Measurements from ENCODE around the gene SENP1.
"Not testable (repeated sequence)": the region's sequence is repeated elsewhere in the genome, so short reads cannot be mapped to it uniquely, and the experiment has no call there.

Gene SENP1

DNA sequence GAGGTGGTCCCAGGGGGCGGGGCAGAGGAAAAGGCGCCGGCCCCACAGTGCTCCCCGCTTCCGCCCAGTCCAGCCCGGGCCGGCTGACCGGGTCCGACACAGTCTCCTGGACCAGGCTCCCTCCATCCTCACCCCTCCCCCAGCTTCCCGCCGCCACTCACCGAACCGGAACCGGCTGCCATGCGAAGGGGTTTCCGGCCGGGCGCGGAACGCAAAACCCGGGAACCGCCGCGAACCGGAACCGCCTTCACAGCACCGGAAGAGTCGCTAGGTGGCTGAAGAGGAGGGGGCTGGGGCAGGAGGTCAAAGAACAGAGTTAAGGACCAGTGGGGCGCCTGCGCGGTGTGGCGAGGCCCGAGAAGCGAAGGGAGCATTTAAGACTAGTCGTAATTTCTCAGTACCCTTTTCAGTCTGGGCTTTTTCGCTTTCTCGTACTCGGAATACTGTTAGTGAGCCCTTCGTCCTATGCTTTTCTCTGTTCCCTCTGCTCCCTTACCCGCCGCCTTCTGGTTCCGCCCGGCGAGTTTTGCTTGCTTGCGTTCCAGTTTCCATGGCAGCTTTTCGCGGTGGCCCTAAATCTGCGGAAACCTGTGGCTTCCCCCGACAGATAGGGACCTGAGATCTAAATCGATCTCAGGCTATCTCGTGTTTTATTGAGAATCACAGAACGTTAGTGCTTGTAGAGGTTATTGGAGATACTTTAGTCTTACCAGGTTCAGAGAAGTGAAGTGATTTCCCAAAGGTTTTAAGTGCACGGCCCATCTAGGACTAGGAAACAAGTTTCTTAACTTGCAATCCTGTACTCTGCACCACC is at the start of gene SENP1:
Gene SENP1, minus strand, starts transcription at position 213 of the 814 bp plus-strand sequence. CDS start 4,607 bp downstream, outside the sequence.
- peak; percentile 86 for DNase-seq

DNA sequence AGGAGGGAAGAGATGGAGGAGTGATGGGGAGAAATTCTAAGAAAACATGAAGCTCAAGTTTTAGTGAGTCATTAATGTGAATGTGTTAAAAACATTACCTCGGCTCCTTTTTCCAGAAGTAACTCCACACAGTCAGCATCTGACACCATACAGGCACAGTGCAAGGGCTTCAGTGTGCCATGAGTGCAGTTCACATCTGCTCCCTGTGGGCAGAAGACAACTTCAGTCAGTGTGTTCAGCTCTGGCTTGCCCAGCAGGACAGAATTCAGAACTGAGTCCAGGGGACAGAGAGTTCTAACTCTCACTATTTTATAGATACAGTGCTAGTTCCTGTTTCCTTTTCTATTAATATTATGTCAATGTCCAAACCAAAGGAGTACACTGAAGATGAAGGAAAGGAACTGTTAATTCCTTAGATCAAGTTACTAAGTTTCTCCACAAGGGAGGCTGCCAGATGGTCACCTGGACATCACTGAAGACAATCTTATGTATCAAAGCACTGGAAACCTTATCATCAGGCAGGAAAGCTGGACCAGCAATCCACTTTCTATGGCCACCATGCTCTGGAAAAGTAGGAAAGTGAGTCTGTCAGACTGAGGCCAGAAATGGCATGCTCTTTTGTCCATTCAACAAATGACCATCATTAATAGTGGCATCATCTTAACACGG is 45.4 kb upstream of the SENP1 start:
- no peak for DNase-seq

GRCh38 chr12:48145981-48146380 is 40.1 kb upstream of the SENP1 start:
- no peak for DNase-seq

DNA sequence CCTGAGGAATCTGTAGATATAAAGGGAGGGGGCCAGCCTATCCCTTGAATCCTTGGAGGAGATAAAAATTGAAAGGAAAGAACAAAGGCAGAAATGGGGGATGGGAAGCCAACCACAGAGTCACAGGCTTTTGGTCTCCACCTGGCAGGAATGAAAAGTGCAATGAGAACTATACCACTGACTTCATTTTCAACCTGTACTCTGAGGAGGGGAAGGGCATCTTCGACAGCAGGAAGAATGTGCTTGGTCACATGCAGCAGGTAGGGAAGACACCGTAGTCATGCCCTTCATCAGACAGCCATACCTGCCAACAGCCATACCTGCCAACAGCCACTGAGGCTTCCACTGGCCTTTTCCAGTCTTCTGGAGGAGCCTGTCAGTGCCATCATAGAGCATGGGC is 38.0 kb upstream of the SENP1 start:
- DNase-seq, result no peak

DNA sequence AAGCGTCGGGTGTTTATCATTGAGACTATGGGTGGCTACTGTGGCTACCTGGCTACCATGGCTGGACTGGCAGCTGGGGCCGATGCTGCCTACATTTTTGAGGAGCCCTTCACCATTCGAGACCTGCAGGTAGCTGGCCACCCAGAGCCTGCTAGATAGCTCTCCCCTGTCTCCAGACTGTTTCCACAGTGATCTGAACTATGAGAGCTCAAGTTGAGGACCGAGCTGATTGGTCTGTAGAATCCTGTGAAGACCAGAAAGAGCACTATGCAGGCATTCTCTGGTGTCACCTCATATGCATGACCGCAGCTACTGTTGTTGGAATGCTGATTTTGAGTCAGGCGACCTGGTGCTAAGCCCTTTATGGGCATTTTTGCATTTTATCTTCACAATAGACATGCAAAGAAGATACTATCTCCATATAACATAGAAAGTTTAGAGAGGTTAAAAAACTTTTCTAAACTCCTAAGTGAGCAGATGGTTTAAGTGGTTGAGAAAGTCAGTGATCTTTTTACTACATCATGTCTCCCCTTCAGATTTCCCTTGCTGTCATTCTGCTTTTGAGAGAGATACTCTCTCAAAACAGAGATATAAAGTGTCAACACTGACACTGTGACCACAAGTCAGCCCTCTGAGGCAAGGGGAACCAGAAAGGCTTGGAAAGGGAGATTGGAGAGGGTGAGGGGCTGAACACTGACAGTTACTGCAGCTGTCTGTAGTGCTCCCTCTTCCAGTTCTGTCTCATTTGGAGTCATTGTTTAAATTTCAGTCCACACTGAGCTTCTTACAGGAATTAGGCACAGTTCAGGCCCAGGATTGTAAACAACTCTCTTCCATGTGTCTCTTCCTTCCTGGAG is 37.2 kb upstream of the SENP1 start:
- no peak for DNase-seq

DNA sequence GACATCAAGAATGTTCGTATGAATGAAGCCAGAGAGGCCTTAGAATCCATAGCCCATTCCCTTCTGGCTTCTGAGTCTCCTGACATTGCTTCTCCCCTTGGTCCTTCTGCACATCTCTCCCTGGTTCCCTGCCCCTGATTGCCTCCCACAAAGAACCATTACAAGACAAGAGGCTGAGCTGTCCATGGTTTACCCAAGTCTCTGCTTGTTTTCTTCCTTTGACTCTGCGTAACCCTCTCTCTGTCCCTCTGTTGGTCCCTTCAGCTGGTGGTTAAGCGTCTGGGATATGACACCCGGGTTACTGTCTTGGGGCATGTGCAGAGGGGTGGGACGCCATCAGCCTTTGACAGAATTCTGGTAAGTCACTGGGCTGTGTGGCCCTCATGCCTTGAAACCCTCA is 29.1 kb upstream of the SENP1 start:
- no peak for DNase-seq

DNA sequence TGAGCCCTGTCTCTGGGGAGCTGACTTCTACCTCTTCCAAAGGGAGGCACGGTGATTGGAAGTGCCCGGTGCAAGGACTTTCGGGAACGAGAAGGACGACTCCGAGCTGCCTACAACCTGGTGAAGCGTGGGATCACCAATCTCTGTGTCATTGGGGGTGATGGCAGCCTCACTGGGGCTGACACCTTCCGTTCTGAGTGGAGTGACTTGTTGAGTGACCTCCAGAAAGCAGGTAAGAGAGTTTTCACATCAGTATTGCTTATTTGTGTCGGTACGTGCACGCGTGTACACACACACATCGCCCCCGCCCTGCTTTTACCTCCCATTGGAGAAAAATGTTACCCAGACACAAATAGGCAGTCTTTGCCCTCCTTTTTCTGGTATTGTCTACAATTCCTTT is 26.9 kb upstream of the SENP1 start:
- DNase-seq, result no peak

- no peak for DNase-seq
Observed at GRCh38 chr12:48131517-48131916, 25.6 kb upstream of the SENP1 start.

- no peak for DNase-seq
Observed at GRCh38 chr12:48129376-48129775, 23.5 kb upstream of the SENP1 start.

DNA sequence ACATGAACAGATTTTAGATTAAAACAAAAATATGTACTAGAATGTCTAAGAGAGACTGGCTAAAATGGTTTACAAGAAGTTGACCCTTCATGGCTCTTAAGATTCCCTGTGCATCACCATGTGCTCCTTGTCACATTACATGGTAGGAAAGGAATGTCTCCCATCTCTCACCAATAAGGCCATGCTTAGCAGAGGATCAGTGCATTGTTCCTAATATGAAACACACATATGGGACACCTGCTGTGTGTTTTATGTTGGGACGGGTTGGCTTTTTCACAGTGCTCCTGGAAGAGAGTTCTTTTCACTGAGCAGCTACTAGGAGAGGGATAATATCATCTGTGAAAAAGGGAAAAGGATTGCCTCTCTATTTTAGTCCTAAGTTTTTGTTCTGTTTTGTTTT is 22.9 kb upstream of the SENP1 start:
- no peak for DNase-seq

- DNase-seq, result no peak
Observed at GRCh38 chr12:48126953-48127630, 21.2 kb upstream of the SENP1 start.

DNA sequence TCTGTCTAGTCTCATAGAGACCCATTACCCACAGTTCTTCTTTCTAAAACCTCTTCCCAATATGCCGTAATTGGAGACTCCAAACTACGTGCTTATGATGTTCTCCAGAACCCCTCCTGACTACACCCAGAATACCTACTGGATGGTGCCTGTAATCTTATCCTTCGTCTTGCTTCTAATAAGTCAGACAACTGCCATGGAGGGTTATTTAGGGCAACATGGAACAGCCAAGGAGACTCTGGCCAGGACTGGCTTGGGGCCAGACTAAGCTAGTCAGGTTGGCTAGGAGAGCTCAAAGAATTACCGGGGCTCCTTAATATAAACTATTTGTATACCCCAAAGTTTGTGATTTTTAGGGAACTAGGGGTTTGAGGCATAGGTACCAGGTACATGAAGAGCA is 20.1 kb upstream of the SENP1 start:
- no peak for DNase-seq

DNA sequence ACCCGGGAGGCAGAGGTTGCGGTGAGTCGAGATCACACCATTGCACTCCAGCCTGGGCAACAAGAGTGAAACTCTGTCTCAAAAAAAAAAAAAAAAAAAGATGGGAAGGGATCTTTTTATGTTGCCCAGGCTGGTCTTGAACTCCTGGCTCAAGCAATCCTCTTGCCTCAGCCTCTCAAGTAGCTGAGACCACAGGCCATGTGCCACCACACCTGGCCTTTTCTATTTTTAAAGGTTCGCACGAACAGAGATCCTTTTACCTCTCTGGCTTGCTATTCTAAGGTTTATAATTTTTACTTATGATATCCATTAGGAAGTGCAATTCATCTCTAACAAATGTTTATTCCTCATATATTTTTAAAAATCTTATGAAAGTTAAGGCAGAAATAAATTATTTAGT is 19.7 kb upstream of the SENP1 start:
- DNase-seq, result not testable (repeated sequence)

- no peak for DNase-seq
Observed at GRCh38 chr12:48123169-48123568, 17.3 kb upstream of the SENP1 start.

DNA sequence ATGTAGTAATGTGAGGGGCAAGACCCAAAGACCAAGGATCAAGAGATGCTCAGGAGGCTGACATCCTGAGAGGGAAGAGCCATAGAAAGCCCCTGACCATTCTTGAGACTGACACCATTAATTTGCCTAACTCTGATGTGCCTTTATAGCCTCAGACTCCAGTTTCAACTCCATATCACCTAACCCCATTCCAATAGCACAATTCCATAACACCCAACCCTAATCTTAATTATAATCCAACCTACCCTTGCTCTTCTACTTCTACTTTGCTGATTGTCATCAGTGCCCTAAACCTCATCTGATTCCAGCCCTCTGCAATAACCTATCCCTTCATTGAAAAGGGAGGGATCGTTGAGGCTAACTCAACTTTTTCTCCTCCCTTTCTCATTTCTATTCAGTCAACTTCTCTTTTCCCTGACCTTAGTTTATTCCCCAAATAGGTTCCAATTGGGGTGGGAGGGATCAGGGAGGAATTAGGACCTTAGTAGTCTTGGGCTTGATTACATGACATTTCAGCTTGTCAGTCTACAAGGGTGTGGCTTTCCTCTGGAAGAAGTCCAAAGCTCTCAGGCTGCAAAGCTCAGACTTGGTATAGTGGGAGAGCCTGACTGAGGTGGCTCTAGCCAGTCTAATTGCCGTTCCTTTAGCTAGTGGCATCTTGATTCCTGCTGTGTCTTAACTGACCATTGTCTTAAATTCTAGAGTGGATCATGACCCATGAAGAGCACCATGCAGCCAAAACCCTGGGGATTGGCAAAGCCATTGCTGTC is 16.4 kb upstream of the SENP1 start:
- no peak for DNase-seq

- DNase-seq, result no peak
Observed at GRCh38 chr12:48121522-48121921, 15.6 kb upstream of the SENP1 start.

DNA sequence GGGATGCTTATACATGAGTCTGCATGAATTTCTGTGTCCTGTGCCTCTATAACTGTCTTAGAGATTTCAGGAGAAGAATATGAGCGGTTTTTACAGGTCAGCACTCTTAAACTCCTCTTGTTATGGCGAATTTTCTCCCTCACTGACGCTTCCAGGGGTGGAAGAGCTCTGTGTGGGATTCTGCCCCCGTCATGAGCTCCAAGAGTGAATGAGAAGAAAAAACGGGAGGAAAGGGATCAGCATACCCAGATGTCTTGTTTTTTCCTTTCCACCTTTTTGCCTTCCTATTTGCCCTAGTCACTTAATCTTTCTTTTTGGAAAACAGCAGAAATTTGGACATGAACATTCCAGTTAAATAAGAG is 13.9 kb upstream of the SENP1 start:
- no peak for DNase-seq

GRCh38 chr12:48119078-48119833 is 13.4 kb upstream of the SENP1 start, which contains the start of gene PFKM:
PFKM (plus strand) TSS chr12:48119364; CDS start chr12:48122775, 3,411 bp downstream.
- peak; percentile 34 for DNase-seq

- no peak for DNase-seq
Observed at GRCh38 chr12:48118284-48118871, 12.5 kb upstream of the SENP1 start.

GRCh38 chr12:48115957-48116356 is 10.1 kb upstream of the SENP1 start:
- no peak for DNase-seq

- not testable (repeated sequence) for DNase-seq
Observed at GRCh38 chr12:48111312-48111693, 5.4 kb upstream of the SENP1 start.
